HT1080 (cell line): ENCODE results near the gene C11orf24. TPM values are rescaled to one million over a fixed set of nuclear protein-coding genes. Genes with fewer than 3 reads are reported as not detected.
"Not testable (repeated sequence)": the region's sequence is repeated elsewhere in the genome, so short reads cannot be mapped to it uniquely, and the experiment has no call there.

Source experiments
- DNase-seq: peaks from one replicate; pipeline ENCODE4 v3.0.0-alpha.2; 2015; ENCODE audit warnings: low read depth
- total RNA-seq: library from RNA; depleted of rRNA; stranded (reverse); fragments of >200 nt; shearing (Covaris generic); gene quantifications from 2 replicates; pipeline ENCODE4 v1.2.3, GENCODE V29; 2014

The C11orf24 gene
- total RNA-seq, 1 experiment from 2014 or later = 53.2 TPM

- peak; percentile 90 for DNase-seq
These were observed 14.1 kb downstream of the C11orf24 start for GRCh38 chr11:68257477-68258362.

GRCh38 chr11:68256331-68256741 lies 15.4 kb downstream of the C11orf24 start:
- no peak for DNase-seq

GRCh38 chr11:68255526-68255925 lies 16.2 kb downstream of the C11orf24 start:
- no peak for DNase-seq

GRCh38 chr11:68254421-68254820 lies 17.4 kb downstream of the C11orf24 start:
- DNase-seq = no peak

GRCh38 chr11:68251765-68252164 lies 20.0 kb downstream of the C11orf24 start:
- no peak for DNase-seq

GRCh38 chr11:68244912-68245311 lies 26.9 kb downstream of the C11orf24 start:
- DNase-seq = not testable (repeated sequence)

GRCh38 chr11:68243847-68244246 lies 27.9 kb downstream of the C11orf24 start:
- not testable (repeated sequence) for DNase-seq

GRCh38 chr11:68242616-68243015 lies 29.2 kb downstream of the C11orf24 start:
- DNase-seq = no peak

- no peak for DNase-seq
These were observed 40.2 kb downstream of the C11orf24 start for GRCh38 chr11:68231621-68232020.

GRCh38 chr11:68229601-68230000 lies 42.2 kb downstream of the C11orf24 start:
- DNase-seq = no peak

GRCh38 chr11:68226421-68226820 lies 45.4 kb downstream of the C11orf24 start:
- no peak for DNase-seq

GRCh38 chr11:68224606-68225005 lies 47.2 kb downstream of the C11orf24 start:
- no peak for DNase-seq

GRCh38 chr11:68223275-68223674 lies 48.5 kb downstream of the C11orf24 start:
- DNase-seq = no peak

GRCh38 chr11:68221406-68221805 lies 50.4 kb downstream of the C11orf24 start:
- no peak for DNase-seq

- no peak for DNase-seq
These were observed 55.4 kb downstream of the C11orf24 start for GRCh38 chr11:68216171-68216938.

- no peak for DNase-seq
These were observed 56.1 kb downstream of the C11orf24 start for GRCh38 chr11:68215524-68216170.

GRCh38 chr11:68215087-68215445 lies 56.7 kb downstream of the C11orf24 start:
- DNase-seq = no peak

GRCh38 chr11:68214173-68215086 lies 57.3 kb downstream of the C11orf24 start:
- DNase-seq = no peak

- DNase-seq = peak; percentile 81
These were observed 58.1 kb downstream of the C11orf24 start for GRCh38 chr11:68213555-68214172.

GRCh38 chr11:68213135-68213515 lies 58.6 kb downstream of the C11orf24 start, which contains the start of gene KMT5B:
Gene KMT5B, minus strand, starts transcription at chr11:68213296. Its CDS starts 23,220 bp downstream, at chr11:68190076.
- DNase-seq = no peak
